Measurements from ENCODE around the gene EXOC7. TPM values are rescaled to one million over a fixed set of nuclear protein-coding genes. Genes with fewer than 3 reads are reported as not detected.

Gene EXOC7
- total RNA-seq, result 78.6 and 82.0 TPM in 2 replicates

GRCh38 chr17:76103274-76104139 lies at the start of gene EXOC7:
TSS of gene EXOC7 (minus strand) at chr17:76103787. CDS start at chr17:76103692, 95 bp downstream.

GRCh38 chr17:76141212-76142038 lies 37.8 kb upstream of the EXOC7 start, which contains the start of gene FOXJ1:
TSS of gene FOXJ1 (minus strand) at chr17:76141245. CDS start at chr17:76140395, 850 bp downstream.

GRCh38 chr17:76078860-76079534 lies 24.6 kb downstream of the EXOC7 start, which contains the start of gene ZACN:
TSS of gene ZACN (plus strand) at chr17:76079182. CDS start at chr17:76079265, 83 bp downstream.

GRCh38 chr17:76074390-76075363 lies 28.9 kb downstream of the EXOC7 start, which contains the start of gene GALR2:
TSS of gene GALR2 (plus strand) at chr17:76074781. CDS start at chr17:76074884, 103 bp downstream.

GRCh38 chr17:76072148-76072858 lies 31.3 kb downstream of the EXOC7 start, which contains the start of gene SRP68:
TSS of gene SRP68 (minus strand) at chr17:76072517. CDS start at chr17:76072491, 26 bp downstream.

Other genes with a start within 250 kb of the EXOC7 start
- gene WBP2, start 248.5 kb downstream of the EXOC7 start, total RNA-seq, result 22.3 and 22.5 TPM in 2 replicates
- 12.3 and 14.1 TPM in 2 replicates for gene TRIM47, start 225.2 kb downstream of the EXOC7 start, total RNA-seq
- gene TRIM65, start 206.8 kb downstream of the EXOC7 start, total RNA-seq, result 13.5 and 16.1 TPM in 2 replicates
- 21.4 and 21.9 TPM in 2 replicates for gene MRPL38, start 198.9 kb downstream of the EXOC7 start, total RNA-seq
- gene FBF1, start 162.7 kb downstream of the EXOC7 start, total RNA-seq, result 8.8 and 15.0 TPM in 2 replicates
- 49.1 and 63.6 TPM in 2 replicates for gene ACOX1, start 124.6 kb downstream of the EXOC7 start, total RNA-seq
- 14.1 and 15.5 TPM in 2 replicates for gene TEN1, start 124.5 kb downstream of the EXOC7 start, total RNA-seq
- gene CDK3, start 102.9 kb downstream of the EXOC7 start, total RNA-seq, result 0.71 and 0.92 TPM in 2 replicates
- gene EVPL, start 76.5 kb downstream of the EXOC7 start, total RNA-seq, result under 0.01 TPM in 2 replicates
- gene SRP68, start 31.3 kb downstream of the EXOC7 start, total RNA-seq, result 24.6 and 45.7 TPM in 2 replicates
- gene GALR2, start 29.0 kb downstream of the EXOC7 start, total RNA-seq, result 0.14 TPM in 1 of 2 replicates, not detected in the other
- gene ZACN, start 24.6 kb downstream of the EXOC7 start, total RNA-seq, result not detected in 2 replicates
- gene FOXJ1, start 37.5 kb upstream of the EXOC7 start, total RNA-seq, result not detected in 2 replicates
- gene RNF157, start 136.7 kb upstream of the EXOC7 start, total RNA-seq, result 0.09 and 0.28 TPM in 2 replicates
- 1.4 and 1.6 TPM in 2 replicates for gene UBALD2, start 161.6 kb upstream of the EXOC7 start, total RNA-seq
- 1.7 and 3.0 TPM in 2 replicates for gene QRICH2, start 204.5 kb upstream of the EXOC7 start, total RNA-seq